ENCODE data around the gene CDH11.

The CDH11 gene

DNA sequence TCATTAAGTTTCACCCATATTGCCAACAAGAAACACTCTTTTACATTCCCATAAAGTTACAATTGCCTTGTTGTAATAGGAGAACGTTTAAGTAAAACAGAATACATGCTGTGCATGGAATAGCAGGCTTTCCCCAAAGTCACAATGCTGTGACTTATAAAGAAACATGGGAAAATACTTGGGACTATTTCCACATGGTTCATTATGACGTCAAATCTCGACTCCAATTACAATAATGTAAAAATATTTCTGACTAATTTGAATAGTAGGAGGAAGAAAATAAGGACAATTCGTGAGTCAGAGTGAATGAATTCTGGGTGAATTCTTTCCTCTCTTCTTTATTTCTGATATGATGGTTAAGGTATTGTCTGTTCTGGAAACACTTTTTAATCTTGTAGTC lies 52.8 kb downstream of the CDH11 start:
- Histone ChIP-seq H3K9me3 (no peaks in the 10 kb centered on the region), H3K4me3 (ENCODE audit: low read depth in 1 of 2, low read length in 1 of 2) (no peak overlapping the region), H3K27ac (no peak overlapping the region), H3K36me3 (no peaks in the 10 kb centered on the region), H3K27me3 (no peaks in the 10 kb centered on the region), H3K4me1 (ENCODE audit: control insufficient read depth in 1 of 2, insufficient read depth in 1 of 2, low read depth in 1 of 2, low read length in 1 of 2) (no peaks in the 10 kb centered on the region)
- TF ChIP-seq, protein P1, sequence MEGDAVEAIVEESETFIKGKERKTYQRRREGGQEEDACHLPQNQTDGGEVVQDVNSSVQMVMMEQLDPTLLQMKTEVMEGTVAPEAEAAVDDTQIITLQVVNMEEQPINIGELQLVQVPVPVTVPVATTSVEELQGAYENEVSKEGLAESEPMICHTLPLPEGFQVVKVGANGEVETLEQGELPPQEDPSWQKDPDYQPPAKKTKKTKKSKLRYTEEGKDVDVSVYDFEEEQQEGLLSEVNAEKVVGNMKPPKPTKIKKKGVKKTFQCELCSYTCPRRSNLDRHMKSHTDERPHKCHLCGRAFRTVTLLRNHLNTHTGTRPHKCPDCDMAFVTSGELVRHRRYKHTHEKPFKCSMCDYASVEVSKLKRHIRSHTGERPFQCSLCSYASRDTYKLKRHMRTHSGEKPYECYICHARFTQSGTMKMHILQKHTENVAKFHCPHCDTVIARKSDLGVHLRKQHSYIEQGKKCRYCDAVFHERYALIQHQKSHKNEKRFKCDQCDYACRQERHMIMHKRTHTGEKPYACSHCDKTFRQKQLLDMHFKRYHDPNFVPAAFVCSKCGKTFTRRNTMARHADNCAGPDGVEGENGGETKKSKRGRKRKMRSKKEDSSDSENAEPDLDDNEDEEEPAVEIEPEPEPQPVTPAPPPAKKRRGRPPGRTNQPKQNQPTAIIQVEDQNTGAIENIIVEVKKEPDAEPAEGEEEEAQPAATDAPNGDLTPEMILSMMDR (IDR thresholded peaks at IDR 0.05): no peak

DNA sequence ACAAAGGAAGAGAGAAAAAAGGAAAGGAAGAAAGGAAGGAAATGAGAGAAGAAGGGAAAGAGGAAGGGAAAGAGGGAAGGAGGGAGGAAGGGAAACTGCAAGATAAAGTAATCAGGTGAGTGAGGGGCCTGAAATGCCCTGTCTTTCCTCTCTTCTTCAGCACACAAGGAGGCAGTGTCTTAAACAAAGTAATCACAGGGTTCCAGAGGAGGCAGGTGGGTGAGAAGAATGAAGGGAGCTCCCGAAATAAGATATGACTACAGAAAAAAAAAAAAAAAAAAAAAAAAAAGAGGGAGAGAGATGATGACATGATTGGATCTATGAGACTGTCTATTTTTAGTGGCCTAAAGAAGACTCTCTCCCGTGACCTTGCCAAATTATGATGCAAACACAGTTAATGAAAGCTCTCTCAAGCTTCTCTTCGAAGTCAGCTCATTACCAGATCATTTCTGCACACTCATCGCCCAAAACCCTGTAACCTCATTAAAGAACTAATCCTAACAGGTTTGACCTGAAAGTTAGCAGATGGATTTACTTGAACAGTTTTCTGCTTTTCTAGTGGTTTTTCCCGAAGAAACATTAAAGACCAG lies 53.6 kb downstream of the CDH11 start:
- no peaks in the 10 kb centered on the region for H3K4me1 ChIP-seq (ENCODE audit: control insufficient read depth in 1 of 2, insufficient read depth in 1 of 2, low read depth in 1 of 2, low read length in 1 of 2)
- H3K36me3 ChIP-seq: no peaks in the 10 kb centered on the region
- H3K9me3 ChIP-seq: no peaks in the 10 kb centered on the region
- no peak overlapping the region for H3K27ac ChIP-seq
- TF ChIP-seq, protein P1 (IDR thresholded peaks at IDR 0.05): no peak
- H3K4me3 ChIP-seq (ENCODE audit: low read depth in 1 of 2, low read length in 1 of 2): no peak overlapping the region
- H3K27me3 ChIP-seq: no peaks in the 10 kb centered on the region

DNA sequence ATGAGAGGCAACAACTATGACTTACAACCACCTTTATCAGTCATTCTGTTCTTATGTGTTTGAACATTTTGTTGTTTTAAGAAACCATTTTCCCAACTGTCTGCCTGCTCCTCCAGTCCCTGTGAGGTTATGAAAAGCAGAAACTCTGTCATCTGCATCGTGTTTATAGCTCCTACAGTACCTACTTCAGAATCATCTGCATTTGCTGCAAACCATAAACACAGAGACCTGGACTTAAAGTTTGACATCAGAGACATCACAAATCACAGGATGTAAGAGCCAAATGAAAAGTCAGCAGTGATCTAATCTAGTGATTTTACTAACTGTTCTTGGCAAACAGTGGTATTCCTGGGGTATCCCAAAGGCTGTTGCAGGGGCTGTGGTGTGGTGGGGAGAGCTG lies 55.2 kb downstream of the CDH11 start:
- TF ChIP-seq, protein P1 (IDR thresholded peaks at IDR 0.05): no peak
- no peaks in the 10 kb centered on the region for H3K36me3 ChIP-seq
- no peak overlapping the region for H3K4me3 ChIP-seq (ENCODE audit: low read depth in 1 of 2, low read length in 1 of 2)
- no peaks in the 10 kb centered on the region for H3K27me3 ChIP-seq
- H3K4me1 ChIP-seq (ENCODE audit: control insufficient read depth in 1 of 2, insufficient read depth in 1 of 2, low read depth in 1 of 2, low read length in 1 of 2): no peaks in the 10 kb centered on the region
- H3K9me3 ChIP-seq: no peaks in the 10 kb centered on the region
- H3K27ac ChIP-seq: no peak overlapping the region

DNA sequence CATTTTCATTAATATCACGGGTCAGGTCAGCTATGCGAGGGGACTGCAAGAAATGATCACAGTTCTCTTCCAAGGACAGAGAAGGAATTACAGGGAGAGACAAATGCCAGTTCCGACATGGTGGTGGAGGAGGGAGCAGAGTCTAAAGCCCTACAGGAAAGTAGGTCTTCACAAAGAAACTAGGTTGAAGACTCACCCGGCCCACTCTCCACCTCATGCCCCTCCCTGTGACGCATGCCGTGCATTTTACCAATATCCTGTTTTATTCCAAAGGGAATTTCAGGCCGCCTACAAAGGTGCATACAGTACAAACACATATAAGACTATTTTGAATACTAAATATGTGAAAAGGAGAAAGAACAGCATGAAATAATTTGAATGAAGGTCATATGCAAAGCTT lies 56.8 kb downstream of the CDH11 start:
- Histone ChIP-seq H3K36me3 (no peaks in the 10 kb centered on the region), H3K4me1 (ENCODE audit: control insufficient read depth in 1 of 2, insufficient read depth in 1 of 2, low read depth in 1 of 2, low read length in 1 of 2) (no peaks in the 10 kb centered on the region), H3K27me3 (no peaks in the 10 kb centered on the region), H3K4me3 (ENCODE audit: low read depth in 1 of 2, low read length in 1 of 2) (no peak overlapping the region), H3K9me3 (no peaks in the 10 kb centered on the region), H3K27ac (no peak overlapping the region)
- TF ChIP-seq, protein P1 (IDR thresholded peaks at IDR 0.05): no peak

DNA sequence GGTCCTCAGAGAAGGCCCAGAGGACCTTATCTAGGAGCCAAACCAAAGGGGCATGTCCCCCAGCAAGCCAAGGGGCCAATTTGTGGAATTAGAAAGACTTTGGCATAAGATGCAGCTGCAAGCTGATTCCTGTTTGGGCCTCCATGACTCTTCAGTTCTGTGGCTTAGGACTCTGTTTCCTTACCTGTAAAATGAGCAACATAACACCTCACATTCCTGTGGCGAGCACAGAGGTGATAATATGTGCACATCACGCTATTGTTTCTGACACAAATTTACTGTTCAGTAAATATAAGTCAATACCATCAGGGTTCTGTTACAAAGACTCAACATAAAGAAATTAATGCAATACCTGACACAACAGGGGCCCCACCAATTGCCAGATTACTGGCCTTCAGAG lies 57.7 kb downstream of the CDH11 start:
- H3K4me1 ChIP-seq (ENCODE audit: control insufficient read depth in 1 of 2, insufficient read depth in 1 of 2, low read depth in 1 of 2, low read length in 1 of 2): no peaks in the 10 kb centered on the region
- H3K4me3 ChIP-seq (ENCODE audit: low read depth in 1 of 2, low read length in 1 of 2): no peak overlapping the region
- TF ChIP-seq, protein P1 (IDR thresholded peaks at IDR 0.05): no peak
- no peak overlapping the region for H3K27ac ChIP-seq
- H3K27me3 ChIP-seq: peaks cover 7% of the 10 kb centered on the region
- no peaks in the 10 kb centered on the region for H3K36me3 ChIP-seq
- no peaks in the 10 kb centered on the region for H3K9me3 ChIP-seq

Data from neutrophil (primary cell).